ENCODE results near the gene ACTL9. TPM values are rescaled to one million over a fixed set of nuclear protein-coding genes. Genes with fewer than 3 reads are reported as not detected.

ACTL9 gene
- polyA plus RNA-seq, 1 experiment, result not detected

GRCh38 chr19:8657869-8658268, 40.7 kb downstream of the ACTL9 start:
- POLR2A ChIA-PET, result no interaction called here
- Histone ChIP-seq H3K27me3 (ENCODE audit: control insufficient read depth, insufficient read depth, low read length) (no peaks in the 10 kb centered on the region), H3K36me3 (ENCODE audit: control insufficient read depth, insufficient read depth, low read length) (no peaks in the 10 kb centered on the region), H3K4me3 (ENCODE audit: low read depth, low read length) (no peak overlapping the region)
- DNase-seq (ENCODE audit: low read depth), result no peak
- TF ChIP-seq CTCF (IDR thresholded peaks at IDR 0.05; ENCODE audit: insufficient read depth, low read depth, low read length), result no peak
- CTCF ChIA-PET, result interaction anchor here (0.6 kb wide), 1 partner anchor 25 kb away, joined by 3 read pairs; no protein-coding TSS in a partner anchor

GRCh38 chr19:8655340-8655709, 43.3 kb downstream of the ACTL9 start:
- Histone ChIP-seq H3K27me3 (ENCODE audit: control insufficient read depth, insufficient read depth, low read length) (no peaks in the 10 kb centered on the region), H3K36me3 (ENCODE audit: control insufficient read depth, insufficient read depth, low read length) (no peaks in the 10 kb centered on the region), H3K4me3 (ENCODE audit: low read depth, low read length) (no peak overlapping the region)
- no peak for DNase-seq (ENCODE audit: low read depth)
- ChIA-PET POLR2A (no interaction called here), CTCF (interaction anchor here (1.0 to 2.7 kb wide), 6 partner anchors 10 to 425 kb away, joined by 4 to 11 read pairs (median 7); no protein-coding TSS in a partner anchor)
- TF ChIP-seq CTCF (IDR thresholded peaks at IDR 0.05; ENCODE audit: insufficient read depth, low read depth, low read length), result no peak

- DNase-seq (ENCODE audit: low read depth), result no peak
- ChIA-PET POLR2A (no interaction called here), CTCF (interaction anchor here (0.7 to 2.7 kb wide), 12 partner anchors 9 to 426 kb away, joined by 3 to 11 read pairs (median 5); no protein-coding TSS in a partner anchor)
- no peaks in the 10 kb centered on the region for H3K36me3 ChIP-seq (ENCODE audit: control insufficient read depth, insufficient read depth, low read length)
- no peaks in the 10 kb centered on the region for H3K27me3 ChIP-seq (ENCODE audit: control insufficient read depth, insufficient read depth, low read length)
- peak; percentile 95 for TF ChIP-seq CTCF (IDR thresholded peaks at IDR 0.05; ENCODE audit: insufficient read depth, low read depth, low read length)
- H3K4me3 ChIP-seq (ENCODE audit: low read depth, low read length), result 0 out of 2 replicates have a peak overlapping the region, but pooled peaks have one; percentile 11
Measured at GRCh38 chr19:8654591-8655339, 43.8 kb downstream of the ACTL9 start.

- ChIA-PET CTCF (no interaction called here), POLR2A (no interaction called here)
- no peak for DNase-seq (ENCODE audit: low read depth)
Measured at GRCh38 chr19:8648240-8648639, 50.4 kb downstream of the ACTL9 start.

More at GRCh38 chr19:8648240-8648639, 50.4 kb downstream of the ACTL9 start:
- no peak overlapping the region for H3K4me3 ChIP-seq (ENCODE audit: low read depth, low read length)
- H3K27me3 ChIP-seq (ENCODE audit: control insufficient read depth, insufficient read depth, low read length), result no peaks in the 10 kb centered on the region
- no peaks in the 10 kb centered on the region for H3K36me3 ChIP-seq (ENCODE audit: control insufficient read depth, insufficient read depth, low read length)
- TF ChIP-seq CTCF (IDR thresholded peaks at IDR 0.05; ENCODE audit: insufficient read depth, low read depth, low read length), result no peak

Other genes starting within 250 kb of the ACTL9 start
- gene PRAM1, start 196.2 kb downstream of the ACTL9 start, polyA plus RNA-seq (2011; rRNA removed), result 0.04 TPM in 1 of 2 replicates, not detected in the other
- gene ZNF414, start 184.6 kb downstream of the ACTL9 start, polyA plus RNA-seq (2011; rRNA removed), result 3.7 and 5.7 TPM in 2 replicates
- gene MYO1F, start 121.4 kb downstream of the ACTL9 start, polyA plus RNA-seq (2011; rRNA removed), result 0.29 and 0.33 TPM in 2 replicates
- gene ADAMTS10, start 88.1 kb downstream of the ACTL9 start, polyA plus RNA-seq (2011; rRNA removed), result 5.6 and 10.4 TPM in 2 replicates
- not detected in 2 replicates for gene NFILZ, start 68.2 kb downstream of the ACTL9 start, polyA plus RNA-seq (2011; rRNA removed)
- not detected in 2 replicates for gene OR2Z1, start 22.8 kb upstream of the ACTL9 start, polyA plus RNA-seq (2011; rRNA removed)
- 16.9 and 17.5 TPM in 2 replicates for gene ZNF558, start 133.5 kb upstream of the ACTL9 start, polyA plus RNA-seq (2011; rRNA removed)
- not detected in 2 replicates for gene MBD3L1, start 133.6 kb upstream of the ACTL9 start, polyA plus RNA-seq (2011; rRNA removed)